Mammary epithelial cell (primary cell): ENCODE measurements around the gene USP9X.

Experiments used
- CTCF ChIP-seq, 2 donors: IDR thresholded peaks in 1 of 2; conservative IDR thresholded peaks in 1 of 2; 2 replicates each; pipeline ENCODE4 v1.5.1; 2011 to 2012; ENCODE audit warnings: inconsistent platforms in 2 of 2, low read length in 2 of 2, mild to moderate bottlenecking in 2 of 2, control low read depth in 1 of 2, low read depth in 1 of 2; ENCODE audit not compliant: insufficient read depth in 1 of 2; ENCODE audit errors: extremely low read depth in 1 of 2
- EZH2 ChIP-seq: IDR thresholded peaks from 2 replicates; pipeline ENCODE4 v1.6.1; 2012; ENCODE audit warnings: low read length, inconsistent platforms, borderline replicate concordance

GRCh38 chrX:41082783-41083182 lies 2.5 kb upstream of the USP9X start:
- TF ChIP-seq CTCF (conservative IDR thresholded peaks at IDR 0.05 in 1 of 2, IDR thresholded peaks at IDR 0.05 in 1 of 2; ENCODE audit: extremely low read depth in 1 of 2, insufficient read depth in 1 of 2, low read depth in 1 of 2, low read length in 2 of 2) = no peak
- TF ChIP-seq EZH2 = no peak
